ENCODE data around the gene PHF8.

- no peak for TF ChIP-seq POLR2A (IDR thresholded peaks at IDR 0.05)
- TF ChIP-seq CTCF (IDR thresholded peaks at IDR 0.05) = no peak
Observed at GRCh38 chrX:53918702-53919101, 125.6 kb downstream of the PHF8 start.

Data from heart left ventricle (tissue), 13 donors.